ENCODE results near the gene KIF2C.

KIF2C gene

GRCh38 chr1:44775930-44776729, 36.5 kb downstream of the KIF2C start:
- TF ChIP-seq FOXP2 (optimal IDR thresholded peaks at IDR 0.05; ENCODE audit: control extremely low read depth, extremely low read length, insufficient read depth) (no peak), POLR2AphosphoS5 (IDR thresholded peaks at IDR 0.05; ENCODE audit: borderline replicate concordance, low read depth, low read length) (peak; percentile 41; the same call in 1 of the 2 replicates), EZH2 (IDR thresholded peaks at IDR 0.05) (no peak)
- no peak for DNase-seq (ENCODE audit: low read depth, low spot score)
- H3K4me3 ChIP-seq: peak overlapping the region; percentile 91
- H3K27ac ChIP-seq: peak overlapping the region; percentile 94
- H3K9ac ChIP-seq (ENCODE audit: insufficient read length): peak overlapping the region; percentile 100
- no peaks in the 10 kb centered on the region for H3K9me3 ChIP-seq (ENCODE audit: low read depth, low read length)
- peaks cover 54% of the 10 kb centered on the region for H3K36me3 ChIP-seq (ENCODE audit: insufficient read depth, low read length)

GRCh38 chr1:44776730-44777068, 37.1 kb downstream of the KIF2C start:
- no peak for TF ChIP-seq FOXP2 (optimal IDR thresholded peaks at IDR 0.05; ENCODE audit: control extremely low read depth, extremely low read length, insufficient read depth)
- TF ChIP-seq EZH2 (IDR thresholded peaks at IDR 0.05): no peak
- TF ChIP-seq POLR2AphosphoS5 (IDR thresholded peaks at IDR 0.05; ENCODE audit: borderline replicate concordance, low read depth, low read length): no peak
- H3K27ac ChIP-seq: peak overlapping the region; percentile 94
- no peak for DNase-seq (ENCODE audit: low read depth, low spot score)
- no peaks in the 10 kb centered on the region for H3K9me3 ChIP-seq (ENCODE audit: low read depth, low read length)
- peaks cover 60% of the 10 kb centered on the region for H3K36me3 ChIP-seq (ENCODE audit: insufficient read depth, low read length)
- peak overlapping the region; percentile 100 for H3K9ac ChIP-seq (ENCODE audit: insufficient read length)
- H3K4me3 ChIP-seq: peak overlapping the region; percentile 91

GRCh38 chr1:44777547-44777946, 37.9 kb downstream of the KIF2C start:
- Histone ChIP-seq H3K9ac (ENCODE audit: insufficient read length) (peak overlapping the region; percentile 100), H3K4me3 (peak overlapping the region; percentile 91), H3K9me3 (ENCODE audit: low read depth, low read length) (no peaks in the 10 kb centered on the region), H3K36me3 (ENCODE audit: insufficient read depth, low read length) (peaks cover 64% of the 10 kb centered on the region), H3K27ac (peak overlapping the region; percentile 94)
- TF ChIP-seq FOXP2 (optimal IDR thresholded peaks at IDR 0.05; ENCODE audit: control extremely low read depth, extremely low read length, insufficient read depth) (no peak), EZH2 (IDR thresholded peaks at IDR 0.05) (no peak), POLR2AphosphoS5 (IDR thresholded peaks at IDR 0.05; ENCODE audit: borderline replicate concordance, low read depth, low read length) (no peak)
- no peak for DNase-seq (ENCODE audit: low read depth, low spot score)

- Histone ChIP-seq H3K4me3 (peak overlapping the region; percentile 91), H3K36me3 (ENCODE audit: insufficient read depth, low read length) (peaks cover 64% of the 10 kb centered on the region), H3K27ac (peak overlapping the region; percentile 94), H3K9ac (ENCODE audit: insufficient read length) (peak overlapping the region; percentile 100), H3K9me3 (ENCODE audit: low read depth, low read length) (no peaks in the 10 kb centered on the region)
- no peak for TF ChIP-seq FOXP2 (optimal IDR thresholded peaks at IDR 0.05; ENCODE audit: control extremely low read depth, extremely low read length, insufficient read depth)
- no peak for TF ChIP-seq EZH2 (IDR thresholded peaks at IDR 0.05)
- TF ChIP-seq POLR2AphosphoS5 (IDR thresholded peaks at IDR 0.05; ENCODE audit: borderline replicate concordance, low read depth, low read length): no peak
- DNase-seq (ENCODE audit: low read depth, low spot score): no peak
Measured at GRCh38 chr1:44777969-44778635, 38.5 kb downstream of the KIF2C start.

GRCh38 chr1:44778705-44779576, 39.3 kb downstream of the KIF2C start:
- H3K27ac ChIP-seq: peak overlapping the region; percentile 57
- no peak for DNase-seq (ENCODE audit: low read depth, low spot score)
- TF ChIP-seq POLR2AphosphoS5 (IDR thresholded peaks at IDR 0.05; ENCODE audit: borderline replicate concordance, low read depth, low read length) (no peak; the same call in 1 of the 2 replicates), EZH2 (IDR thresholded peaks at IDR 0.05) (no peak), FOXP2 (optimal IDR thresholded peaks at IDR 0.05; ENCODE audit: control extremely low read depth, extremely low read length, insufficient read depth) (no peak)
- H3K4me3 ChIP-seq: no peak overlapping the region
- H3K9me3 ChIP-seq (ENCODE audit: low read depth, low read length): no peaks in the 10 kb centered on the region
- peaks cover 64% of the 10 kb centered on the region for H3K36me3 ChIP-seq (ENCODE audit: insufficient read depth, low read length)
- no peak overlapping the region for H3K9ac ChIP-seq (ENCODE audit: insufficient read length)

- Histone ChIP-seq H3K4me3 (no peak overlapping the region), H3K9ac (ENCODE audit: insufficient read length) (no peak overlapping the region), H3K36me3 (ENCODE audit: insufficient read depth, low read length) (peaks cover 64% of the 10 kb centered on the region), H3K27ac (0 out of 2 replicates have a peak overlapping the region, but pooled peaks have one; percentile 52), H3K9me3 (ENCODE audit: low read depth, low read length) (no peaks in the 10 kb centered on the region)
- TF ChIP-seq FOXP2 (optimal IDR thresholded peaks at IDR 0.05; ENCODE audit: control extremely low read depth, extremely low read length, insufficient read depth): no peak
- no peak for TF ChIP-seq POLR2AphosphoS5 (IDR thresholded peaks at IDR 0.05; ENCODE audit: borderline replicate concordance, low read depth, low read length)
- no peak for TF ChIP-seq EZH2 (IDR thresholded peaks at IDR 0.05)
- DNase-seq (ENCODE audit: low read depth, low spot score): no peak
Measured at GRCh38 chr1:44780583-44781121, 41.0 kb downstream of the KIF2C start.

GRCh38 chr1:44783697-44784093, 44.1 kb downstream of the KIF2C start:
- Histone ChIP-seq H3K9me3 (ENCODE audit: low read depth, low read length) (no peaks in the 10 kb centered on the region), H3K36me3 (ENCODE audit: insufficient read depth, low read length) (peaks cover 34% of the 10 kb centered on the region), H3K27ac (no peak overlapping the region), H3K4me3 (no peak overlapping the region), H3K9ac (ENCODE audit: insufficient read length) (no peak overlapping the region)
- DNase-seq (ENCODE audit: low read depth, low spot score): no peak
- TF ChIP-seq FOXP2 (optimal IDR thresholded peaks at IDR 0.05; ENCODE audit: control extremely low read depth, extremely low read length, insufficient read depth) (no peak), POLR2AphosphoS5 (IDR thresholded peaks at IDR 0.05; ENCODE audit: borderline replicate concordance, low read depth, low read length) (no peak; the same call in 1 of the 2 replicates), EZH2 (IDR thresholded peaks at IDR 0.05) (no peak)

All from SK-N-MC (cell line).